HTERT RPE-1 (cell line): ENCODE data around the gene MAML2.

Experiments used
- in situ Hi-C: fragments of 300-500 bp; cut with MboI; formaldehyde crosslinking; loops from 4 replicates; pipeline ENCODE4 v1.14.3; 2020; ENCODE audit warnings: low sequenced_read_pairs

Gene MAML2

DNA sequence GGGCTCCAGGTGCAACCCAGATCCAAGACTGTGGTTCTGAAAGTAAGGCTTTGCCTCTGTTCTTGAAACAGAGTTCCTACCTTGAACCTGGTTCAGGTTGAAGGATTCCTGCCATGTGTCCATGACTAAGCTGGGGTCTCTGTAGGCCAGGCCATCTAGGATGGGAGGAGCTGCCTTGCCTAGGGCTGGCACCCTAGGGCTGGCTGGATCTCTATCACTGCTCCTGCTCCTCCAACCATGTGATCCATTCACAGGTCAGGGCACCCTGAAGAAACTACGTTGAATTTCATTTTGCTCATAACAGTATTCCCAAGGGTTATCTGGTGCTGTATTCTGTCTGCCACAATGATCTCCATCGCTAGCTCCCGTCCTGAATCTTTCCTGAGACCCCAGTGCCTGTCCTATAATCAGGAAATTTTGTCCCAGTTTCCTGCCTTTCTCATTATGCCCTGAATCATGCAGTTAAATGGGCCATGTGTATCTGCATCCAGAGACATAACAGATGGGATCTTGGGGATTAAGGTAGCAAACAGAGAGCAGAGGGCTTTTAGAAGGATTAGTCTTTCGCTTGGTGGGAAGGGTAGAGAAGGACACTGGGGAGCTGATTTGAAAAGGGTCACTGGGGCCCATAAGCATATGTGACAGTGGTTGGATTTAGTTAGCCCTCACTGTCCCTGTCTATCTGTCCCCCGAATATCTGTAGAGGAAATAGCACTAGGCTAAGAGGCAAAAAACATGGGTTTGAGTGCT is 320.9 kb downstream of the MAML2 start:
- in situ Hi-C loops: no loop called here

DNA sequence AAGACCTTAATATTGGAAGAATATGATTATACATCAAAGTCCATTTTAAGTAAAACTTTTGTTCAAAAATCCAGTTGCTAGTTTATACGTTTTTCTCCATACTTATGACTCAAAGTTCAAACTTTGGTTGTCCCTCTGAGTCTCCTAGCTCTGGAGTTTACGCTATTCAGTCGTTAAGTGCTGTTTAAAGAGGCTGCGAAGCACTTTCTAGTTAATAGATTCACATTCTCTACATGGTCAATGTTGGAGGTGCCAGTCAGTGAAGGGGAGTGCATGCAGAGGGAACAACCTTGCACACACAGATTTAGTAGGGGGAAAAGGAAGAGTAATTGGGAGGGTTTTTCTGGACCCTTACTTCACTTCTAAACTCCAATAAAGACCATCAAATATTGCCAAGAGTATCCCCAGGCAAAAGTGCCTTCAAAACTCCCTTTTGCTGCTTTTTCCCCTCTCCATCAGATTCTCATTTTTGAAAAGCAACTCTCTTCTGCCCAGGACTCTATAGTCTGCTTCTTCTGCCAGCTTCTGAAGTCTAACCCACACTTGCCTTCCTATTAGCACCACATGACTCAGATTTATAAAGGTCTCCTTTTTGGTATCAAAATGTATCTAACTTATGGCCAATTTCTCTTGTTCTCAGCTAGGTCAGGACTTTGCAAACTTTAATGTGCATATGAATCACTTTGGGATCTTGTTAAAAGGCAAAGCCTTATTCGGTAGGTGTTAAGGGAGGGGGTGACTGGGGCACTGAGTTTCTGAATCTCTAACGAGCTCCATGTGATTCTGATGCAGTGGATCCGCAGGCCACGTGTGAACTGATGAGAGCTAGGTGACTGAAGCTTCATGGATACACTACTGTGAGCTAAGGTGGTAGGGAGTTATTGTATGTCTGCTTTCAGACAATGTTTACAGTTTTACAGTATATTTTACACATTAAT is 322.9 kb downstream of the MAML2 start:
- in situ Hi-C loops: no loop called here

DNA sequence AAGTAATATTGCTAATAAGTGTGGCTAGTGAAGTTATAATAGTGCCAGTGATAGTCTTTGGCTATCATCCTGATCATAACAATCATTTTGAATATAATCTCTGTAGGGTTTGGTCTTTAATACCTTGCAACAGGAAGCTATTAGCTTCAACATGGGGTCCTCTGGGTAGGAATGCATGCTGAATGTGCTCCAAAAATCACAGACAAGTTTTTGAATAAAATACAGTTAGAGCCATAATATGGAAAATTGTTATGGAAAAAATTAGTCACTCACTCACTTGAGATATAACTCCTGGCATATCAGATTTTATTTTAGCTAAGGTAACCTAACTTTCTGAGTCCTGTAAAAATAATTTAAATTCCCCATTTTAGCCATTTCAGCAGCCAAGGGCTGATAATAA is 323.7 kb downstream of the MAML2 start:
- in situ Hi-C loops: no loop called here

DNA sequence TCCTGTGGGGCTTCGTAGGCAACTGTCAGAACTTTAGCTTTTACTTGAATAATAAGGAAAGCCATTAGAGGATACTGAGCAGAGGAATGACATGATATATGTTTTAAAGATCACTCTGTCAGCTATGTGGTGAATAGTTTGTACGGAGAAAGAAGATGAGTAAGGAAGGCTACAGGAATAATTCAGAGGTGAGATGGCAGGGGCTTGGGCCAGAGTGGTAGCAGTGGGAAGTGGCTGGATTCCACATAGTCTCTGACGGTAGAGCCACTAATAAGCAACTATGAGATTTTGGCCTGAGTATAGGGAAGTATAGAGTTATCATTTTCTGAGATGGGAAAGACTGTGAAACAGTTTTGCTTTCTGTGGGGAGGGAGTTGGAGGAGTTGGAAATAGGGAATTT is 325.1 kb downstream of the MAML2 start:
- in situ Hi-C loops: no loop called here

DNA sequence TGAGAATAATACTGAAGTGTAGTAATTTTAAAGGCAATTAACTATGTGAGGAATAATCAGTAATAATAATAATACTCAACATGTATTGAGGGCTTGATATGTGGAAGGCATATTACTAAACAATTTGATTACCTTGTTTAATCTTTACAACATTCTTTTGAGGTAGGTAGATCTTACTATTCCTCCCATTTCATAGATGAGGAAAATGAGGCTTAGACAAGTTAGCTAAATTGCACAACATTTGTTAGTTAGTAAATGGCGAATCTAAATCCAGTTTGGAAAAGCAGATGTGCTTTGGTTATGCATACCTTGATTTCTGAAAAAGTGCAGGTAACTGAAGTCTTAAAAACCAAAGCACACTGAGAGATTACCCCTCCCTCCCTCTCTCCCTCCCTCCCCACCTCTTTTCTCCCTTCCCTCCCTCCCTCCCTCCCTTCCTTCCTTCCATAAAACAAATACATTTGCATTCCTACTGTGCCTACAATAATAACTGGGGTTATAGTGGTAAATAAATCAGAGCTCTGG is 326.0 kb downstream of the MAML2 start:
- in situ Hi-C loops: no loop called here

DNA sequence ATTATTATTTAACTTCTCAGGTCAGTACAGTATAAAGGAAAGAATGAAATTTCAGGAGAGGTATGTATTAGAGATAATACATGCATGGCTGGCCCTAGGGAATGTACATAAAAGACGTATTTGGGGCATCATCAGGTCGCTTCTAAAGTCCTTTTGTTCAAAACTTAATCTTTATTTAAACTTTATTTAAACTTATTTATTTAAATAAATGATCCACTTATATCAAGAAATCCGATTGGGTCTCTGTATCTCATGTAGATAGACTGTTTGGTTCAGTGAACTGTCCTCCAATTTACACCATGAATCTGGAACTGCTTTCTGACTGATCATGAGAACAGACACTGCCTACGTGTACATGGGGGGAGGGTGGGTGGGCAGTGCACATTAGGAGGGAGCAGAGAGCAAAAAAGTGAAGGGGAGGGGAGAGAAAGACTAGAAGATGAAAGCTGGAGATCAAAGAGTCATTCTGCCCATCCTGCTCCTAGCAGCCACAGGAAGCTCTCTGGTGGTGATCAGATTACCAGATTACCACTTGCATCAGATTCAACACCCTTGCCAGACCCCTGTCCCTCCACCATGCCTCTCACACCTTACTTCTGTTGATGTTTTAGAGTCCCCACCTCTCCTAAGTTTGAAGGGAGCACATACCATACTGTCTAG is 327.0 kb downstream of the MAML2 start:
- in situ Hi-C loops: no loop called here

DNA sequence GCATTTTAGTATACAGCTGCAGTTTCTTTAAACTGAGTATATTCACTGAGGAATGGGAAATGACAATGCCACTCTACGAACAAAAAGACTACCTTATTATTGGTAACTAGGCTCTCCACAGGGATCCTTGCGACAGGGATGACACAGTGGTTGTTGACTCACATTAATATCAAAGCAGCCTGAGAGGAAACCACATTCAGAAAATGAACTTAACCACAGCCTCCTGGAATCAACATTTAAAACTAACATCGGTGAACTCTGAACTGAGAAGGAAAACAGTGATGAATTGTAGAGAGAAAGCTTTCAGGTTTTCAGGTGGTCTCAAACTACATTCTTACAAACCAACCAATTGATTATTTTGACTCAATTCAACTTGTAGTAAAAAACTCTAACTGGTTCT is 328.8 kb downstream of the MAML2 start:
- in situ Hi-C loops: no loop called here

DNA sequence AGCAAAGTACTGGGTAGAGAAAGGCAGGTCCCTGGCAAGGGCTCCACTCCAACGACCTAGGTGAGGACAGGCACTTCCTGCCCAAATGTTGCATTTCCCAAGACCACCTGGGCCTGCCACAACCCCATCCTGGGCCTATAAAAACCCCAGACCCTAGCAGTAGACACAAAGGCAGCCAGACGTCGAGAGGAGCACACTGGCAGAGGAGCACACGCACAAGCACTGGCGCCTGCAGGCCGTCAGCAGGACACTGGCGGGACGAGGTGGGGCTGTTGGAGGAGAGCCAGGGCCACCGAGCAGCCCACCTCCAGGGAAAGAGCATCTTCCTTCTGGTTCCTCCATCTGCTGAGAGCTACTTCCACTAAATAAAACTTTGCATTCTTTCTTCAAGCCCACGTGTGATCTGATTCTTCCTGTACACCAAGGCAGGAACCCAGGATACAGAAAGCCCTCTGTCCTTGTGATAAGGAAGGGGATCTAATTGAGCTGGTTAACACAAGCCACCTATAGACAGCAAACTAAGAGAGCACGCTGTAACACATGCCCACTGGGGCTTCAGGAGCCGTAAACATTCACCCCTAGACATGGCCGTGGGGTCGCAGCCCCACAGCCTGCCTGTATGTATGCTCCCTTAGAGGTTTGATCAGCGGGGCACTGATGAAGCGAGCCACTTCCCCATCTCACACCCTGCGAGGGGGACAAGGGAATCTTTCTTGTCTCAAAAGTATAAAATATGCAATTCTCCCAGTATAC is 329.4 kb downstream of the MAML2 start:
- in situ Hi-C loops: no loop called here

DNA sequence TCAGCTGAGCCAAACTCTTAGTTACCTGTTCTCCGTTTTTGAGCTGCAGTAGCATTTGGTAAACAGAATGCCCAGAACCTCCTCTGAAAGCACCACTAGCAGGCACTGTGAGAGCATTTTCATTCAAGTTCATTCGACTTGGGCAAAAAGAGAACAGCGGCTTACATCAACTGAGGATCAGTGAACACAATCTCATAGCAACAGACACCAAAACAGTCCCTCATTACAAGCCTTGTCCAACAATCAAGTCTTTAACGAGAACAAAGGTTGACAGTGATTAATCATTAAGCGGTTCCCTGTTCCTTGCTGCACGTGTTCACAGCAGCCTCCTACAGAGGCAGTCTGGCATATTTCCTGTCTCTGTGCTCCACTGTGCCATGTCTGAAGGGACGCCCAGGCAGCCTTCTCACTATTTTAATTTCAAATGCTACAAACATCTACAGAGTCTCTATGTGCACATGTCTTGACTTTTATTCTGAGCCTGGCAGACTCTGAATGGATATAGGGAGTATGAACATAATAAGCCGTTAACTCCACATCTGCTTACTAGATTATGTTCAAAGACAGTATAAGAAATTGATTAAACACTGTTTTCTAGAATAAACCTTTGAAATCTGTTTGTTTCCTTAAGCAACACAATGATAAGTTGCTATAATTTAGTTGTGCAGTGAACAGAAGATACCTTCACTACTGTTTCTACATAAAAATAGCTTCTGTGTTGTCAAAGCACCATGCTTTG is 330.7 kb downstream of the MAML2 start:
- in situ Hi-C loops: no loop called here

DNA sequence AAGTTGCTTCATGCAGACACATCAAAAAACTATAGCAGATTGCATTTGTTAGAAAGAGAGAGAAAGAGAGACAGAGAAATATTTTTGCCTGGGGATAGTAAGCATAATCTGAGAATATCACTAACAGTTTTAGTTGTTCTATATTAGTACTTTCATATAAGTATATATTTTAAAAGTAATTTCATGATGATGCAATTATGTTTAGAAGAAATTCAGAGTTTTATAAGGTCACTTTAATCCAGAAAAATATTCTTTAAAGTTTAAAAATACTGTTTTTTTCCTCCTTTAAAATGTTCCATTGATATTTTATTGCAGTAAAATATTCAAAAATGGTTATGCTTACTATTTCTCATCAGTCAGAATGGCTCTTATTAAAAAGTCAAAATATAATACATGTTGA is 332.3 kb downstream of the MAML2 start:
- in situ Hi-C loops: no loop called here

DNA sequence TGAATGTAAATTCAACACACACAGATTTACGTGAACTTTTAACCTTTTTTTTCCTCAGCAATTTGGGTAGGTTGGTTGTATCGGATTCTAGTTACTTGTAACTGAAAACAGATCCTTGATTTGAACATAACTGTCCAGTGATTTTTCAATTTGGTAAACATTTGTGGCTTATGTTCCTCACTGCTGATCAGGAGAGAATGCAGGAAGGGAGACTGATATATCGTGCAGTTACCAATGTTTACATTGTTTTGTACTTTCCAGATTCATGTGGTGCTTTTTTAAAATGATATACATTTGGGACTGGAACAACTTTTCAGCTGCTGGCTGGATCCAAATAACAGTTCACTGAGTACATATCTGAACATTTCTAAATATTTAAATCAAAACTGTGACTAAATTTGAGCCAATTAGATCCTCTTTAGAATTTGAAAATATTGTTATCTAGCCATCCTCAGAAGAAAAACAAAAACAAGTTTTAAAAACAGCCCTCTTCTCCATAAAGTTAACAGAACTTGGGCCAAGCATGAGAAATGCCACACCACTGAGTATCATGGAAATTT is 334.8 kb downstream of the MAML2 start:
- in situ Hi-C loops: no loop called here

DNA sequence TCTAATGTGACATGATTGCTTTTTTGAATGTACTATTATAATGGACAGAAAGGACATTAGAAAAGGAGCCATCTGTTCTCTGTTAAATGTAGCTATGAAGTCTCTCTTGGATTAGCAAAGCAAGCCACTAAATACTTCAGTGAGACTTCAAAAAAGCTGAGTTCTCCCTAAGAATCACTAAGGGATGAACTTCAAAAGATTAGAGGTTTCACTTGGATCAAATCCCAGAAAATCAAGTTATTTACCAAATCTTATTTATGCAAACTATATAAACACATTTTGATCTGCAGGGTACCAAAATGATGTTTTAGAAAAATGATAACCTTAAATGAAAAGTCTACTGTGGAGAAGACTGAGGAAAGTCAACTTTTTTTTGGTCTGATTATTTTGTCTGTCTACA is 337.0 kb downstream of the MAML2 start:
- in situ Hi-C loops: no loop called here

DNA sequence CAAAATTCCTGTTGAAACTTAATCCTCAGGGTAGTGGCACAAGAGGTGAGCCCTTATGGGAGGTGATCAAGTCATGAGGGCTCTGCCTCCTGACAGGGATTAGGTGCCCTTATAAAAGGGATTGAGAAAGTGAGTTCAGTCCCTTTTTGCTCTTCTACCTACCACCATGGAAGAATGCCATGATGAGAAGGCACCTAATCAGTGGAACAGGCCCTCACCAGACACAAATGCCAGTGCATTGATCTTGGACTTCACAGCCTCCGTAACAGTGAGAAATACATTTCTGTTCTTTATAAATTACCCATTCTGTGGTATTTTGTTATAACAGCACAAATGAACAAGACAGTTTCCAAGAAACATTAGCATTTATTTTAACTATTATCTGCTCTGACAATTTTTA is 338.1 kb downstream of the MAML2 start:
- in situ Hi-C loops: no loop called here

DNA sequence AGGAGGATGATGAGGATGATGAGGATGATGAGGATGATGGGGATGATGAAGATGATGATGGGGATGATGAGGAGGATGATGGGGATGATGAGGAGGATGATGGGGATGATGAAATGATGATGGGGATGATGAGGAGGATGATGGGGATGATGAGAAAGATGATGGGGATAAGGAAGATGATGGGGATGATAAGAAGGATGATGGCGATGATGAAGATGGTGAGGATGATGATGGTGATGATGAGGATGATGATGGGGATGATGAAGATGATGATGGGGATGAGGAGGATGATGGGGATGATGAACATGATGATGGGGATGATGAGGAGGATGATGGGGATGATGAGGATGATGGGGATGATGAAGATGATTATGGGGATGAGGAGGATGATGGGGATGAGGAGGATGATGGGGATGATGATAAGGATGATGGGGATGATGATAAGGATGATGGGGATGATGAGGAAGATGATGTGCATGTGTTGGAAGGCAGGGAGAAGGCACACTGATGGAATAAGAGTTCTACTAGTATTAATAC is 340.2 kb downstream of the MAML2 start:
- in situ Hi-C loops: no loop called here

DNA sequence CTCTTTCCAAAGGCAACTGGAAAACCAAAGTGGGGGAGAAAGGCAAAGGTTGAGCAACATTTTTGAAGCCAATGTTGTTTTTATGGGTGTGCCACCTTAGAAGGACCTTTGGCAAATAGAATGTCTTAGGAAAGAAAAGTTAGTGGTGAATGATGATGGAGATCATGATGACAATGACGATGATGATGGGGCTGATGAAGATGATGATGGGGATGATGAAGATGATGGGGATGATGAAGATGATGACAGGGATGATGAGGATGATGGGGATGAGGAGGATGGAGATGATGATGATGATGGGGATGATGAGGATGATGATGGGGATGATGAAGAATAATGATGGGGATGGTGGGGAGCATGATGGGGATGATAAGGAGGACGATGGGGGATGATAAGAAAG is 340.7 kb downstream of the MAML2 start:
- in situ Hi-C loops: no loop called here

DNA sequence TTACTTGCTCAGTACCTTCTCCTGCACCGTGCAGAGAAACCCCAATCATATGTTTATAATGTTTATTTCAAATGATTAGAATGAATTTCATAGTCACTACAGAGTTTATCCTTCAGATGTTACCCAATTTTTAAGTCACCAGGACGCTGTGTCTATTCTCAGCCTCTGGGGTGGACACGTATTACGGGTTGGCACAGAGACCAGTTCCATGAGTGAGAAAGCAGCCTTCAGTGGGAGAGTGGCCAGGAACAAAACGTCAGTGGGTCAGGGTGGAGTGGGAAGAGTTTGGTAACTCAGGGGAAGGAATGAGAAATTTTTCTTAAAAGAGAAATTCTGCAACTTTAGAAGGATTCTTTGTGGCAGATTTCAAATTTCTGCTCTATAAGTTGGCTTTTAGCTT is 342.0 kb downstream of the MAML2 start:
- in situ Hi-C loops: no loop called here

DNA sequence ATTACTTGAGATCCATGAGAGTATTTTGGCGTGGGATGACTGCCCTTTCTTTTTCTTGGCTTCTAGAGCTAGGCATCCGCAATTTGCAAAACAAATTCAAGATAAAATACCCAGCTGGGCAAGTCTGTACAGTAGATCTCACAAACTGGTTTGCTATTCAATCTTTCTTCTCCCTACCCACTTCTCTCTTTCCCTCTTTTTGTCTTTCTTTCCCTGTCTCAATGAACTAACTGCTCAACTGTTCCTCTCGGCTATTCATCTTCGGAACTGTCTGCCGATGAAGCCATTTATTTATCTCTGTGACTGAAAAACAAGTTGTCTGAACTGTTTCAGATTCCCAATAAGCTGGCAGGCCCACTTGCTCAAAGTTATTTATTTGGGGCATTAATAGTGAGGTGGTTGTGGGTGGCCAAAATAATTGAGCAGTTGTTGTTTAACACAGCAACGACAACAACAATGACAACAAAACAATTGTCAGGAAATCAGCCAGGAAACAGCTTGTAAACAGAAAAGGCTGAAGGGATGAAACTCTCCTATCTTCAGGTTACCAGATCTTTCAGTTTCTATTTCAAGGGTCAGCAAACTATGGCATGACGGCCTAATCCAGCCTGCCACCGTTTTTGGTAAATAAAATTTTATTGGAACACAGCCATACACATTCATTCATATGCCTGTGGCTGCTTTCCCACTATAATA is 343.1 kb downstream of the MAML2 start:
- in situ Hi-C loops: no loop called here

DNA sequence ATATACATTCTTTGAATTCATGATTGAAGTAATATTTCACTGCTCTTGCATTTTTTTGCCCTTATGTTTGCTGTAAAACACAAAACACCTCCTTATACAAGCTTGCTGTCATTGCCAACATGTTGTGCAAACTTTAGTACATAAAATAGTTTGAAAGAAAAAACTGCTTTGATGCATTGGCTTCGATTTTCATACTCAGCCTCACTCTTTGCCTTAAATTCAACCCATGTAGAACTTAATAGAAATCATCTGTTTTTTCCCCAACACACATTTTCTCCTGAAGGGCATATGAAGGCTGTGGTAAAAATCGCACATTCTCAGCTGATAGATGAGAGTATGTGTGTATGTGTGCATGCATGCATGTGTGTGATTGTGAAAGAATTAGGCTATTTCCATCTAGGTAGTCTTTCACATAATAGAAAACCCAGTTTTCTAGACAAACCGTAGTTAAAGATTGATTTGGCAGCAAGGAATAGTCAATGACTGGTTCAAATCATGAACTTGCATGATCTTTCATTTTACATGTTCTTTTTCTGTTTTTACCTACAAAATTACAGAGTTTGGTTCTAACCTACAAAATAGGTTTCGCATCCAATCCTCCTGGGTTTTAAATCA is 346.3 kb downstream of the MAML2 start:
- in situ Hi-C loops: no loop called here
